Erythroblast (primary cell): Measurements from ENCODE around the gene PPARGC1A.

Experiments
- DNase-seq, 2 experiments: peaks; one replicate each; lab custom pipeline; 2025; lab: John Stamatoyannopoulos, UW
- GATA1 ChIP-seq: IDR thresholded peaks from 2 replicates; pipeline ENCODE4 v1.6.1; 2011; ENCODE audit warnings: low read depth, mild to moderate bottlenecking, control low read depth, low read length, moderate library complexity
- POLR2A ChIP-seq: IDR thresholded peaks from 2 replicates; pipeline ENCODE4 v1.6.1; 2011; ENCODE audit warnings: mild to moderate bottlenecking, low read length

The PPARGC1A gene

GRCh38 chr4:23922541-23923111 lies 32.8 kb upstream of the PPARGC1A start:
- TF ChIP-seq POLR2A (no peak), GATA1 (no peak)
- DNase-seq, result no peak

GRCh38 chr4:23922013-23922412 lies 32.2 kb upstream of the PPARGC1A start:
- no peak for TF ChIP-seq GATA1
- TF ChIP-seq POLR2A, result no peak
- DNase-seq, result no peak

- no peak for DNase-seq
- TF ChIP-seq GATA1 (no peak), POLR2A (no peak)
Observed at GRCh38 chr4:23921447-23921845, 31.6 kb upstream of the PPARGC1A start.

GRCh38 chr4:23920716-23921446 lies 31.0 kb upstream of the PPARGC1A start:
- TF ChIP-seq GATA1 (no peak), POLR2A (no peak)
- no peak for DNase-seq

- no peak for DNase-seq
- TF ChIP-seq GATA1 (no peak), POLR2A (no peak)
Observed at GRCh38 chr4:23920296-23920695, 30.4 kb upstream of the PPARGC1A start.

- TF ChIP-seq GATA1, result no peak
- TF ChIP-seq POLR2A, result no peak
- no peak for DNase-seq
Observed at GRCh38 chr4:23916282-23916681, 26.4 kb upstream of the PPARGC1A start.

- no peak for DNase-seq
- TF ChIP-seq POLR2A (no peak), GATA1 (no peak)
Observed at GRCh38 chr4:23915459-23916132, 25.7 kb upstream of the PPARGC1A start.

- TF ChIP-seq GATA1, result no peak
- no peak for TF ChIP-seq POLR2A
- DNase-seq, result no peak
Observed at GRCh38 chr4:23911675-23912455, 22.0 kb upstream of the PPARGC1A start.

- DNase-seq, result no peak
- no peak for TF ChIP-seq POLR2A
- no peak for TF ChIP-seq GATA1
Observed at GRCh38 chr4:23909671-23910070, 19.8 kb upstream of the PPARGC1A start.

GRCh38 chr4:23906839-23907238 lies 17.0 kb upstream of the PPARGC1A start:
- TF ChIP-seq POLR2A, result no peak
- no peak for TF ChIP-seq GATA1
- DNase-seq, result no peak

GRCh38 chr4:23904639-23905071 lies 14.8 kb upstream of the PPARGC1A start:
- TF ChIP-seq GATA1 (no peak), POLR2A (no peak)
- DNase-seq, result no peak

- TF ChIP-seq POLR2A (no peak), GATA1 (no peak)
- no peak for DNase-seq
Observed at GRCh38 chr4:23903859-23904438, 14.1 kb upstream of the PPARGC1A start.

GRCh38 chr4:23902222-23902804 lies 12.5 kb upstream of the PPARGC1A start:
- no peak for TF ChIP-seq POLR2A
- TF ChIP-seq GATA1, result no peak
- no peak for DNase-seq

- DNase-seq, result no peak
- TF ChIP-seq GATA1, result no peak
- TF ChIP-seq POLR2A, result no peak
Observed at GRCh38 chr4:23900636-23901035, 10.8 kb upstream of the PPARGC1A start.
